ENCODE data around the gene DMGDH.
"Not testable (repeated sequence)": the region's sequence is repeated elsewhere in the genome, so short reads cannot be mapped to it uniquely, and the experiment has no call there.

DMGDH gene

DNA sequence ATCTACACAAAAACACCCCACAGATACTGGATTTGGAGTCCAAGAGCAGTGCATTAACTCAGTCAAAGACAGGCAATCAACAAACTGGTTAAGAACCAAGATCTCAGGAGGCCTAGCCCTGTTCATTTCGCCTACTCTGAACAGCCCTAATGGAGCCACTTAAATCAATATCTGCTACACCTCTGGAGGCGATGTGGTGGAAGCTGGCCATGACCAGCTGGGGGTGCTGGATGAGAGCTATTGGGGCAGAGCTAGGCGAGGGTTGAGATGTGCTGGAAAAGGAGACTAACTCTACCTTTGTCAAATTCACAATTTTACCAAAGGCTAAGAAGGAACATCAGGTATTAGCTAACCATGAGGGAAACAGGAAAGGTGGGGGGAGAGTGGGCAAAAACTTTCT, 61.1 kb downstream of the DMGDH start:
- no peak for DNase-seq

DNA sequence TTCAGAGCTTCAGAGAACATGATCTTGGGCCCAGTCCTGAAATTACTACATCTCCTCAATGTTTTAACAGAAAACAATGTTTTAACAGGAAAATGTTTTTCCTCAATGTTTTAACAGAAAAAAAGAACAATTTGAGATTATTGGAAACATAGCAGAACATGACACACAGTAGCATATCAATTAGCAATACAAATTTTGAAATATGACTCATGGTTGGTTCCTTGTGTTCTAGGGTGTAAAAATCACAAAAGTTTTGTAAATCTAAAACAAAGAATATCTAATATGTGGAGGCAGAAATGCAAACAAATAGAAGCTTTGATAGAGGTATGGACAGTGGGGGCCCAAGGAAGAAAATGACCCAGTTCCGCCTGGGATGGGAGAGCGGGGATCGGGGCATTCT, 61.6 kb downstream of the DMGDH start:
- no peak for DNase-seq

DNA sequence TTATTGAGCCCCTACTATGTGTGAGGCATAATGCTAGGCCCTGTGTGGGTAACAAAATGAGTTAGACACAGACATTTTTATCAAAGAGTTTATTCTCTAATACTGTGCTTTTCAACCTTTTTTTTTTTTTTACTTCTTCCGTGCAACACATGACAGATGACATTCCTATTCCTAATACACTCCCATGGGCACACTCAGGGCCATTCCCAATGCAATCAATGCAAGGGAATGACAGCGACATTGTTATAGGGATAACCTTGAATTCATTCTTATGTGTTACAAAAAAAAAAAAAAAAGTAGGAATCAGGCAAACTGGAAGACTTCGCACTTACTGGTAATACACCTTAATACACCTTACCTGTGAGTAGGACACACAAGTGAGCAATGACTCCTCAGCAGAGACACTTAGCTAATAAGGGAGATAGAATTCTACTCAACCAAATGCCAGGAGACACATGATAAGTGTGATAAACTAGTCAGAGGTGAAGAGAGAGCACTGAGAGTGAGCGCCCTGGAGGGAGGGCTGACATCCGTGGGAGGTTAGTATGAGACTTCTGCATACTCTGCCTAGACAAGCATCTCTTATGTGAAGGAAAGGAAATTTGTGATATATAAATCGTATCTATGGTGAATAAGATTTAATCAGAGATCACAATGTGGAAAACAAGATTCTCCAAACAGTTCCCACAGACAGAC, 63.4 kb downstream of the DMGDH start:
- DNase-seq = no peak

DNA sequence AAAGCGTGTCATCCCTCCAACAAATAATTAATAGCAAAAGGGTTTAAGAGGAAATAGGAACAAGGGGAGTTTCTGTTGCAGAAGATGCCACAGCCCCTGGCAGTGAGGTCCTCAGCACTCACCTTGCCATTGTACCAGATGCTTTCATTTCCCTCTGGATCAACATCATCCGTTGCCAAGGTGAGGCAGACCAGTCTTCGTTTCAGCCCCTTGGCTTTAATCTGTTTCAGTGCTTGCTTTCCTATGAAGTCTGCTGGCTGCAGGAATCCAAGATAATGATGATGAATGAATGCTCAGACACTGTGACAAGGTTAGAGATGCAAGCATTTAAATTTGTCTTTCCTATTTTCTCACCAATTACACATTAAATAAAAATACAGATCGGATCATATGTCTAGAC, 64.3 kb downstream of the DMGDH start:
- no peak for DNase-seq

DNA sequence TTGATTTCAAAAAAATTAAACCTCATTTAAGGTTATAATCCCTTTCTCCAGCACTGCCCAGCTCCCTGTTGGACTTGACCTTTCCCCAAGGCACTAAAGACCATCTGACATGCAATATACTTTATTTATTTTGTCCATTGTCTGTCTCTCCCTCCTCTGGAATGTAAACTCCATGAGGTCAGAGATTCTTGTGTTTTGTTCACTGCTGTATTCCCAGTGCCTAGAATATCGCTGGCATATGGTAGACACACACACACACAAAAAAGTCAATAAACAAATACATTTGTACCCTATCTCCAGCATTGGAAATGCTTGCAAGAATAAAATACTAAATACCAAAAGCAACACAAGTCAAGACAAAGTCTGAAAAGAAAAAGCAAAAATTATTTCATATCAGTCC, 67.1 kb downstream of the DMGDH start:
- no peak for DNase-seq

DNA sequence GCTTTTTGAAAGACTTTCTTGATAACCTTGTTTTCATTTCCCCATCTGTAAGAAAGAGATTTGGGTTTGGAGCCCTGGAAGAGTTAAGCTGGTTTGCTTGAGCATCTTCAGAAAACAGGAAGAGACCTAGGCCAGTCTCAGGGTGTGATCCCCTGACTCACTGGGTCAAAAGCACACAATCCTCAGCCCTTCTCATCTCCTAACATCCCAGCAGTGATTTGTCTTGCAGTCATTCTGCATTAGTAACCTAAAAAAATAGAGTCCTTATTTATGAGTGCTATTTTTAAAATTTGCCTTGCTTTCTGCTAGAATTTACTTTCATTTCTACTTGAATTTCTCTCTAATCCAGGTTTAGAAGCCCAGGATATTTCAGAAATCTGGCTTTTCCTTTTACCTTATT, 68.0 kb downstream of the DMGDH start:
- no peak for DNase-seq

DNA sequence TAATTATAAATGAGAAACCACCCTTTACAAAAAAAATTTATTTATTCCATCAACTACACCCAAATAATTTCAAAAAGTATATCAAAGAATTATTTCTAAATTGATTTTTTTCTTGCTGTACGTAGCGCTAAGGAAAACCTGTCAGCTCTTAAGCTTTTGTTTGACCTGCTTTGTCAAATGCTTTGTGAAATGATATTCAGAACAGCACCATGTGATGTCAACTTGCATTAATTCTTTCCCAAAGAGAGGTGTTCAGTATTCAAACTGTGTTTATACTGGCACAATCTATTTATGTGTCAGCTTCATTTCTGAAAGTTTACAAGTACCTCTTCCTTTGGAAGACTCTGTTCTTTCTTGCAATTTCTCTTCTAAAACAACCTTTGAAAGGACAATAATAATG, 72.4 kb downstream of the DMGDH start:
- DNase-seq = no peak

DNA sequence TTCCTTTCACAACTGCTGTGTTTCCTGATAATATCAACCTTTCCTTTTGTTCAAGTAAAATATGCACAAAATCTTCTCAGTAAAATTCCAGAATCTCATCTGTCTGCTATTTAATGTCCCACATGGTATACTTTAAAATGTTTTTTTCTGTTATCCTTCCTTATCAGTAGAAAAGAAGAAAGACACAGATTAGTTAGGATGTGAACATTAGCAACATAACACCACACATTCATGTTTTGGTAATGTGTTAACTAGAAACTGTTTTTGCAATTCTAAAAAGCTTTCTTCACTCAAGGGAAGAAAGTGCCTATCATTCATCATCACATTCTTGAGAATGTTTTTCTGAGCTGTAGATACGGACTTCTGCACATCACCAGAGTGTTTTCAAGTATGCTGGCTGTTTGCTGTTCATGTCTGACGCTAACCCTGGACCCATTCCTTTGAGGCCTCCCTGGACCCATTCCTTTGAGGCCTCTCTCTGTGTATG, 73.9 kb downstream of the DMGDH start:
- DNase-seq = no peak

DNA sequence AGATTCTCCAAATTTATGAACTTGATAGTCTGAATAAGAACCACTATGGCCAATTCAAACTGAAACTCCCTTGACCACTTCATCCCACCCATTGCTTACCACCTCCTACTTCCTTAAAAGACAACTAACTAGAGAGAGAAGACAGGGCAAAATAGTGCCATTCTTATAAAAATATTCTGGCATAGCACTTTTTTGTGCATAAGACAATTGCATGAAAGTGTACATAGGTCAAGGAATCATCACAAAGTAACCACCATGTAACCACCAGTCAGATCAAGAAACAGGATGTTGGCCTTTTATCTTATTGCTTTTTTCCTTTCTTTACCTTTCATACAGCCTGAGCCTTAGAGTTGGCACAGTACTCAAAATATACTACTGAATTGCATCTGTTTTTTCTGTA, 76.3 kb downstream of the DMGDH start:
- no peak for DNase-seq

DNA sequence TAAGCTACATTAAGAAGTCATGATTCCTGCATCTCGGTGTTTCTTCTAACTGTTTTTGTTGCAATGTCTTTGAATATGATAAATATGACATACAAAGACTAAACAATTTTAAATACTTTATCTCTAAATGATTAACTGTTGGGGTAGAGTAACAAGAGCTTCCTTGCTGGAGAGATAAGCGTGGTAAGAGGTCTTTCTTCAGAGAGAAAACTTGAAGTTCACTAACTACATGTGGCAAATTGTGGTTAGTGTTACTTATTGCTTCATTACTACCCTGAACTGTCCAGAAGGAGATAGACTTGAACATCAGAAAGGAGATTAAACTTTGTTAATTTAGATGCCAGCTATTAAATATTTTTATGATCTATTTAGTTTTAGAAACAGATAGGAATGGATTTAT, 77.3 kb downstream of the DMGDH start:
- DNase-seq = no peak

DNA sequence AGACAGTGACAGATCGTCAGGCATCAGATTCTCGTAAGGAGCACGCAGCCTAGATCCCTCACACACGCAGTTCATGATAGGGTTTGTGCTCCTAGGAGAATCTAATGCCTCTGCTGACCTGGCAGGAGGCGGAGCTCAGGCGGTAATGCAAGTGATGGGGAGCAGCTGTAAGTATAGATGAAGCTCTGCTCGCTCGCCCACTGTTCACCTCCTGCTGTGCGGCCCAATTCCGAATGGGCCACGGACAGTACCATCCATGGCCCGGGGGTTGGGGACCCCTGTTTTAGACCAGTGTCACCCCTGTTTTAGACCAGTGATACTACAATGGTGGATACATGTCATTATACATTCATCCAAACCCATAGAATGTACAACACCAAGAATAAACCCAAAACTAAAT, 80.4 kb downstream of the DMGDH start:
- DNase-seq = no peak

DNA sequence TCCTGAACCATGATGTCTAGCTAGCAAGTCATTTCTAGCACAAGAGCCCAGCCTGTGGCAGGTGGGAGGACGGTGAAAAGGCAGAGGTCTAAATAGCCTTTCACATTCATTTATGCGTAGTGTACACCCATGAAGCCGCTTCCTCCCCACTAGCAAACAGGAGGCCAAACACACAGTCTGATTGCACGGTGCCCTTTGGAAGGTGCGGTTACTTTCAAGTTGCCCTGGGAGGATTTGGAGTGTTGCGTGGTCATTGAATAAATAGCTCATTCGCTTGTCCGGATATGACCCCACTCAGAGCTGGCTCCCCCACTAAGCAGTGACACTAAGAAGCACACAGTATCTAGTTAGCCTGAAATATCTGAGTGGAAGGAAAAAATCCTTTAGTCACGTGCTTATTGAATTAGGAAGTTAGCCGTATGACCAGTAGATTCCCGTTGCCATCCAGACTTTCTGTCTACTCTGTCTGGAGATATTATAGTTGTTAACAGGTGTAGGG, 83.7 kb downstream of the DMGDH start:
- DNase-seq = peak in 1 of 2 donors; percentile 15

DNA sequence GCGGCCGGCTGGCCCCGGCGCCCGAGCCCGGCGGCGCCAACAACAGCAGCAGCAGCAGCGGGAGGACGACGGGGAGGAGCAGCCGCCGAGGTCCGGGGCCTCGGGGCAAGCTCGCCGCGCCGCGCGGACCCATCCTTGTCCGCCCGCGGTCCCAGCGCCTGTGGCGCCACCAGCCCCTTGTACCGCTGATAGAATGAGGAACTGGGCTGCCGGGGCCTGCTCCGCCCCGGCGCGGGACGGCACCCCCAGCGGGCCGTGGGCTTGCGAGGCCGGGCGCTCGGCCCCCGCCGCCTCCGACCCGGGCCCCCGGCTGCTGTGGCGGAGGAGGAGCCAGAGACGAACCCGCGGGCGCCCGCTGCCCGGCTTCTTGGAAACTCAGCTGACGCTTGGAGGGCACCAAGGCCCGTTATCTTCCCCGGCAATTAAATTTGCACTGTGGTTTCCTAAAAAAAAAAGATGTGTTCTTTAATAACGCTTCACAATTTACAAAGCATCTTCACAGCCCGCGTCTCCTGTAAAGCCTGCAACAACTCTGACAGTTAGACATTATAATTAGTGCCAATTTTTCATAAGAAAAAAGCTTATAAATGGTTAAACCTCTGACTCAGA, 84.3 kb downstream of the DMGDH start, which contains the start of gene ARSB:
TSS of gene ARSB (minus strand) at position 195 of the 609 bp plus-strand sequence. CDS start at position 133, 62 bp downstream.
- peak in 1 of 2 donors; percentile 60 for DNase-seq

DNA sequence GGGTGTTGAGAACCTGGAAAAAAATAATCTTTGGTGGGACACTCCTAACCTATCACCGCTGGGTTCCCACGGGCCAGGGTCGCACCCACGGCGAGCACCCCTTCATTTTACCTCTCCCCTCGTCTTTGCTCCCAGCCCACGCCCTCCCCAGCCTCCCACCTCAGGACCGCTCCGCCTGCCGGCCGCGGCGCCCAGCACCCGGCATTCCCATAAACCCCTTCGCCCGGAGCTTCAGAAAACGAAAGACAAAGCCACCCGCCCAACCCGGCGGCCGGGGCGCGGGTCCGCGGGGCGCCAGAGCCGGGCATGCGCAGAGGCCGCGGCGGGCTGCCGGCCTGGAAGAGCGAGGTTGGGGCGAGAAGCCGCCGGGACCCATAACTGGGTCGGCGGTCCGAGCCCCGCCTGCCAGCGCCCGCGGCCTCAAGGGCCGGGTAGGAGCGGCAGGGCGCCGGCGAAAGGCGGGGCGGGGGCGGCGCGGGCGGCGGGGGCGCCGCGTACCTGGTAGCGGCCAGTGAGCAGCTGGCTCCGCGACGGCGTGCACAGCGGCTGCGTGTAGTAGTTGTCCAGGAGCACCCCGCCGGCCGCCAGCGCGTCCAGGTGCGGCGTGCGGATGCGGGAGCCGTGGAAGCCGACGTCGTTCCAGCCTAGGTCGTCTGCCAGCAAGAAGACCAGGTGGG, 84.9 kb downstream of the DMGDH start:
- peak; percentile 60 to 68 for DNase-seq

DNA sequence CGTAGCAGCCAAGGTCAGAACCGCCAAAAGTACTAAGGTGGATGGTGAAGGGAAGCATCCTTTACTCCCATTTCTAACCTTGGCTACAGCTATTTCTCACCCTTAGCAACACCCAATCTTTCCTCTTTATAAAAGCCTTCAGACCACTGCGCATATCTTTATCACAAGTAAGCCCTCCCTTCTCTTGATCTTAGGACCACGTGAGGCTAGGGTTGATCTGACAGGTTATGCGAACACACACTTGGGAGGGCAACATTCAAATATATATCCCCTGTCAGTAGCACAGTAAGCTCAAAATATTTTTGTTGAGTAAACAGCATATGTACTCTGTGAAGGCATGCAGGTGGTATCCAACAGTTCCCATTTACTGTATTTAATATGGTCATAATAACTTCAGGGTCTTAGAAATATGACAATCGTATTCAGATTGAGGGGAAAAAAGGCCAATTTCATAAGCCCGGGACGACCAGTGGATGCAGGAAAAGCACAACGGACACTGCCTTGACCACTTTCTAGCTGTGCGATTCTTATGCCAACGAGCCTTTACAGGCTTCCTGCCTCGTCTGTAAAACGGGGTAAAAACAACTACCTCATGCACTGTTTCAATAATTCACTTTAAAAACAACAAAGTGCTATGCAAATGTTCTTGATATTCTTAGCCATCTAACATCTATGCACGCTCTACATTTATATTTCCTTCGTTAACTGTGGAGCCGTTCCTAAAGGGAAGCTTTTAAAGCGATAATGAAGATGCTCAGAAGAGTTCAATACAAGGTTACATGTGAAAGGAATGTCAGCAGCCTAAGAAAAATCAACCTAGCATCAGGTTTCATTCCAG, 85.7 kb downstream of the DMGDH start:
- no peak for DNase-seq

DNA sequence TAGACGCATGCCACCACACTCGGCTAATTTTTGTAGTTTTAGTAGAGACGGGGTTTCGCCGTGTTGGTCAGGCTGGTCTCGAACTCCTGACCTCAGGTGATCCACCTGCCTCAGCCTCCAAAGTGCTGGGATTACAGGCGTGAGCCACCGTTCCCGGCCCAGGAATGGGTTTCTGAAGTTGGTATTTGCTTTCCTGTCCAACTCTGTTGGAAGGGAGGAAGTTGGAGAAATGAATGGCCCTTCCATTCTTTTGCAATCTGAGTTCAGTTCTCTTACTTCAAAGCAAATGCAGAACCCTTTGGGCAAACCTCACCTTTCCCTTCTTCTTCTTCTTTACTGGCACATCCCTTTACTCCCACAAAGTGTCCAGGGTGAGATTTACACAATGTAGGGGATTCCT, 86.3 kb downstream of the DMGDH start:
- not testable (repeated sequence) for DNase-seq

DNA sequence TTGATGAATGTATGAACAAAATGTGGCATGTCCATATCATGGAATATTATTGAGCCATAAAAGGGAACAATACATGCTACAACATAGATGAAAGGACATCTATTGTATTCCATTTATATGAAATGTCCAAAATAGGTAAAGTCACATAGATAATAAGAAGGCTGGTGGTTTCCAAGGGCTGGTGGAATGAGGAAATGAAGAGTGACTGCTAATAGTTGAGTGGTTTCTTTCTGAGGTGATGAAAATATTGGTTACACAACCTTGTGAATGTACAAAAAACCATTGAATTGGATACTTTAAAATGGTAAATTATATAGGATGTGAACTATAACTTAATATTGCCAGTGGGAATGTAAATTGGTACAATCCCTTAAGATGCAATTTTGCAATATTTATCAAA, 89.6 kb downstream of the DMGDH start:
- no peak for DNase-seq

DNA sequence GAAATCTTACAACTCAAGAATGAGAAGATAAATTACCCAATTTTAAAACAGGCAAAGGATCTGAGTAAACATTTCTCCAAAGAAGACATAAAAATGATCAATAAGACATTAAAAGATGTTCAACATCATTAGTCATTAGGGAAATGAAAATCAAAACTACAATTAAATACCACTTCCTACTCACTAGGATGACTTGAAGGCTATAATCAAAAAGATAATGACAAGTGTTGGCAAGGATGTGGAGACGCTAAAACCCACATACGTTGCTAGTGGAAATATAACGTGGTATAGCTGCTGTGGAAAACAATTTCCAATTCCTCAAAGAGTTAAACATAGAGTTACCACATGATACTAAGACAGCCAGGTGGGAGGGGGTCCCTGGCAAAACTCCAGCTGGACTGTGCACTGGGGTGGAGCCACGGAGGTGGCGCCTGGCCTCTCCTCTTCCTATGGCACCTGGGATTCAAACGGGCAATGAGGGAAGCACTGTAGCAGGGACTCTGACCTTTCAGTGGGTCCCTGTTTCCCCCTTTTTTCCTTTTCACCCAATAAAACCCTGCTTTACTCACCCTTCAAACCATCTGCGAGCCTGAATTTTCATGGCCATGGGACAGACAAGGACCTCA, 90.2 kb downstream of the DMGDH start:
- DNase-seq = no peak

DNA sequence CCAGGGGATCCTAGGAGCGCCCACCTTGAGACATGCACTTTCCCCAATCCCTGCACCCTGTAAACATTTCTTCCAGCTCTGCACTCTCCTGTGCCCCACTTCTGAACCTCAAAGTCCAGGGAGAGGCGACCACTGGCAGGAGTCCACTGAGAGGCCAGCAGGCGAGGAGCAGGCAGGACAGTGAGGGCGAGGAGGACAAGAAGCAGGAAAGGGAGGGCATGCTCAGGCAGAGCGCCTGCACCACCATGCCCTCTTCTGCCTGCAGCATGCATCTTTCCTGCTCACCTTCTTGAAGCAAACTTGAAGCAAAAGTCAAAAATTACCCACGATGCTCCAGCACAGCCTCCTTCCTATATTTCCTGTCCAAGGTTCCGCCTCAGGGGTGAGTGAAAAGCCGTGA, 94.4 kb downstream of the DMGDH start:
- no peak for DNase-seq

DNA sequence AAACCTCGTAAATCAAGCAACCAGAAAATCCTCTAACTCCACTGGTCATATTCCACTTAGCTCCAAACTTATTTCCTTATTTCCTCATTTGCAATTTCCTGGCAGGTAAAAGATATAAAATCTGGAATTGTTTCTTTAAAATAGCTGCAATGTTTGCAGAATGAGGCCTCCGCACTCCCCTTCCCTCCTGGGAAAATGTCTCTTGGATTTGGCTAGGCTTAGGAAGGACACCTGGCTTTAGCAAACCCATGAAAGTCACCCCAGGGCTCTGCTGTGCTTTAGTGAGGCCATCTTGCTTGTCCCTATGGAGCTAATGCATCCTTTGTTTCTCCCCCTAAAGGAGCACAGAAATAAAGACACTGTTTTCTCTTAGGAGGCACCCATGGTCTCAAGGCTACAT, 94.9 kb downstream of the DMGDH start:
- no peak for DNase-seq

DNA sequence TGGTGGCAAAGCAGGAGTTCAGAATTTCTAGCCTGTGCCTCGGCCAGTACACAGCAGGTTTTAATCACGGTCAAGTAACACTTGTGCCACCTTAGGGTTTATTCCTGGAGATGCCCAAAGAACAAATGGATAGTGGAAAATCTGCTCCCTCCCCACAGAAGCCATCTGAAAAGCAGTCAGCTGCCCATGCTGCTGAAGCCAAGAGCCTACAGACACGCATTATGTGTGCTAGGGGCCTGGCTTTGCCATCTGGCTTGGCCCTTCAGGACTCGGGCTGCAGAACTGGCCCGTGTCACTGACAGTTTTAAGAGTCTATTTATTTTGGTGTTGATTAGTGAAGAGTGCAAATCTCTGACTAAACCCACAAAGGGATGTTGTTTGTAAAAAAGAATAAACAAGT, 95.5 kb downstream of the DMGDH start:
- no peak for DNase-seq

DNA sequence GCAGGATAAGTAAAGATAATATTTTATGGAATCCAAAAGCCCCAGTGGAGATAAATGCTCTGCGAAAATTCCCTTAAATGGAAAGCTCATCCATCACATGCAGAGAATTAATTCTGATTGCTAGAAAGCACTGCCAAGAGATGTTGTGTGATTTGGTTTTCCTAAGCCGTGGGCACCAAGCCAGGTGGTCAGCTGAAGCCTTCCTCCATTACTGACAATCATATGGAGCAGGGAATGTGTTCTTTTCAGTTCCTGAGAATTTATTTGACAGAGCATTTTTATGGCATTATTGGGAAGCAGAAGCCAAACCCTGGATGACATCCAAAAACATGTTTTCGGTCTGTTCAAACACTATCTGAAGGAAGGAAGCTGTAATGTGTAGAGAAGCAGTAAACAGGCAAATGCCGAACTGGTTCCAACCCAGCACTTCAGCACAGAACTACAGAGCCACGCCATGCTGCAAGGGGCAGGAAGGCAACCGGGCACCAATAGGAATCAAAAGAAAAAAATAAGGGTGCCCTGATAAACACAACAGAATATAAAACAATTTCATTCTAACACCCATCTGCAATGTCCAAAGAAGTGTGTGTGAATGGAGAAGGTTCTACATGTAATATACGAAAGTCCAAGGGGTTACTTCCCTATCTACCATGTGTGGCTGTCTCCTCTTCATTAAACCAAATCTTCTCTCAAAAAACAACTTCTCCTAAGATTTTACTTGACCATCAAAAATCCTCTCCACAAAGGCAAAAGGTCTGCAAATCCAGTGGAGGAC, 96.6 kb downstream of the DMGDH start:
- no peak for DNase-seq
